ENCODE data around the gene CNPY1.

The CNPY1 gene

GRCh38 chr7:155466814-155467733, 79.3 kb downstream of the CNPY1 start:
- DNase-seq (ENCODE audit: low read depth, low spot score) = no peak

- DNase-seq (ENCODE audit: low read depth, low spot score) = no peak
Measured at GRCh38 chr7:155466142-155466813, 80.1 kb downstream of the CNPY1 start.

DNA sequence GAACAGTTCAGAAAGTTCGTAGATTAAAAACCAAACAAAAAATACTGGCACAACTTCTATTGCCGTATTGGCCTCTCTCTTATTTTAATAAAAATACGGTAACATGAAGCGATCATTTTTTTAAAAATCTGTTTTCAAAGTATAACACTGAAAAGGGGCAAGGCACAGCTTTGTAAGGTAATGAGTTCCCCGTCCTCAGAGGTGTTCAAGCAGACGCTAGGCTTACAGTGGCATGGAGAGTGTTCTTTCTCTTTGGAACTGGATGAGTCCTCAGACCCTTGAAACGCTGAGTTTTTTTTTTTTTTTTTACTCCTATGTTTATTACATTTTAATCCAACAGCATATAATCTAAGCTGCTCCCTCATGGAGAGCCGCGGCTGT, 80.6 kb downstream of the CNPY1 start:
- no peak for DNase-seq (ENCODE audit: low read depth, low spot score)

DNA sequence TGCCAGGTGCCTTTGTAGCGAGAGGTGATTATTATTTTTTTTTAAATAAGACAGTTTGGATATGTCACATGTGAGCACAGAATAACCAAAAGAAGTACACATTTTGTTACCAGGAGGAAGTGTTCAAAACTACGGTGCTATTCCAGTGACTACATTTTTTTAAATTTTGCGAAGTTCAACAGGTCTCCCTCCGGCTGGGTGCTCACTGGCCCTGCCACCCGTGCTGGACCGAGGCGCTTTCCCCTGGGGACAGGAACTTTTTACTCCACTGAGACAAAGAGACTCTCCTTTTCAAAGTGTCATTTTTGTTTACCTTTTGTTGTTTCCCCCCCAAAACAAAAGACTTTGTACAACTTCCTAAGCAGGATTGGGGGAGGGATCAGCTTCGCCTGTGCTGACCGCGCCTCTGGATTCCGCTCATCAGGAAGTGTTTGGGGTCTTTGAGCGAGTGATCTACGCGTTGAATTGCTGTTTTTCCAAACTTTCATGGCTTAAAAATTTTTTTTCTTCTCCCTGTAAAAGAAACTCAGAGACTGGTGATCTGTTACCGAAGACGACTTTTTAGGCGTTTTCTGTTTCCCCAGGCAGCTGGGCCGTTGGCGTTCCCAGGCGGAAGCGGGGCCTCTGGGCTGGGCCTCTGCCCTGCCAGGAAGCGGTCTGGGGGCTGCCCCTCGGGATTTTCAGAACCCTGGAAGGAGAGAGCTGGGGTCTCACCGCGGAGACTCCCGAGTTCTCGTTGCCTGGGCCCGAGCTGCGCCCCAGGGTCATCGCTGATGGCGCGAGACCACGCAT, 81.2 kb downstream of the CNPY1 start:
- no peak for DNase-seq (ENCODE audit: low read depth, low spot score)

GRCh38 chr7:155464183-155464582, 82.2 kb downstream of the CNPY1 start:
- DNase-seq (ENCODE audit: low read depth, low spot score) = no peak

DNA sequence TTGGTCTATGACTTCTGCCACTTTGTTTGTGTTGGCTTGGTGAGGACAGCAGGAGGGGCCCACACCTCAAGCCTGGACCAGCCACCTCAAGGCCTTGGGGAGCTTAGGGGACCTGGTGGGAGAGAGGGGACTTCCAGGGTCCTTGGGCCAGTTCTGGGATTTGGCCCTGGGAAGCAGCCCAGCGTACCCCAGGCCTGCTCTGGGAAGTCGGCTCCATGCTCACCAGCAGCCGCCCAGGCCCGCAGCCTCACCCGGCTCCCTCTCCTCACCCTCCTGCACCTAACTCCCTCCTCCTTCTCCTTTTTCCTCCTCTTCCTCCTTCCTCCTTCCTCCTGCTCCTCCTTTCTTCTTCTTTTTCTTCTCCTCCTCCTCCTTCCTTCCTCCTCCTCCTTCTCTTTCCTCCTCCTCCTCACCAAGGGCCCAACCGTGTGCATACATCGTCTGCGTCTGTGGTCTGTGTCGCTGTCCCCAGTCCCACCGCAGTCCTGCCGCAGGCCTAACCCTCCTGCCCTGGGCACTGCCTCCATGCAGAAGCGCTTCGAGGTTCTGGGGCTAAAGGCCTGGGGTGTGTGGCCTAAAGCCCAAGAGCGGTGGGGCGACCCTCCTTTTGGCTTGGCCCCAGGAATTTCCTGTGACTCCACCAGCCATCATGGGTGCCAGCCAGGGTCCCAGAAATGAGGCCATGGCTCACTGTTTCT, 83.1 kb downstream of the CNPY1 start:
- DNase-seq (ENCODE audit: low read depth, low spot score) = no peak

GRCh38 chr7:155462163-155462735, 84.1 kb downstream of the CNPY1 start:
- no peak for DNase-seq (ENCODE audit: low read depth, low spot score)

DNA sequence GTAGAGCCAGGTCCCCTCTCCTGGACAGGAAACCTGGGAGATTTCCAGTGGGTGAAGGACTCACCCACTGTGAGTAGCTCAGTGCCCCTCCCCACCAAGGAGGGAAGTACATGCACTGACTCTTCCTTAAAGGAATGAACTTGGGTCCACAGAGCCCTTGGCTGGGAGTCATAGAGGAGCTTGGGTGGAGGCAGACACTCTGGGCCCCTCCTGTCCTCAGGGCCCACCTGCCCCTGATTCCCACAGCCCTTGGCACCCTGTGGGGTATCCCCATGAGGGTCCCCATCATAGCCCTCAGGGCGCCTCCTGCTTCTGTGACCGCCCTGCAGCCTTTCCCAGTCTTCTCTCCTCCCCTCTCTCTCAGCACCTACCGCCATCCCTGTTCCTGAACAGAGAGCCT, 84.7 kb downstream of the CNPY1 start:
- no peak for DNase-seq (ENCODE audit: low read depth, low spot score)

DNA sequence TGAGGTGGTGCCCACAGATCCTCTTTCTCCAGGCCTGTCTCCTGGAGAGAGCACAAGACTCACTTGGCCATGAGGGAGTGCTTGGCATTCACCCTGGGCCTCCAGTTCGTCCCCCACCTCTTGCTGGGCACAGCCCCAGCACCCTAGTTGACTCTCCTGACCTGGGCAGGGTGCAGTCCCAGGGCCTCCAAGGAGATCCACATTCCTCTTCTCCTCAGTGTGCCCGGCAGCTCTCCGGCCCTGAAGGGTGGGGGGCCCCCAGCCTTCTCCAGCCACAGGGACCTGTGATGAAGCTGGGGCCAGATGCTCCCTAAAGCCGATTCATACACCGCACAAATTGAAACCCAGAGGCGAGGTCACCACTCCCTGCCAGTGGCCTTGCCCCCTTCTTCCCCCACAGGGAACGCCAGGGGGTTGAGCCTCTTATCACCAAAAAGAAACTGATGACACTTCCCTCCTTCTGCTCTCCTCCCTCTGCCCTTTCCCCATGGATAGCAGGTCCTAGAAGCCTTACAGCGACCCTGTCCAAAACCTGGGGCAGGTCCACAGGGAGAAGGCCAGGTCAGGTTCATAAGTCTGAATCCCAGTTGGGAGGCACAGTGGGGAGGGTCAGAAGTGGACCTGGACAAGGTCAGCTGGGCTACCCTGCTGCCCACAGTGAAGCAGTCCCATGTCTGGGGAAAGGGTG, 85.3 kb downstream of the CNPY1 start:
- no peak for DNase-seq (ENCODE audit: low read depth, low spot score)

- no peak for DNase-seq (ENCODE audit: low read depth, low spot score)
Measured at GRCh38 chr7:155459700-155460461, 86.5 kb downstream of the CNPY1 start.

GRCh38 chr7:155458878-155459699, 87.3 kb downstream of the CNPY1 start:
- no peak for DNase-seq (ENCODE audit: low read depth, low spot score)

- no peak for DNase-seq (ENCODE audit: low read depth, low spot score)
Measured at GRCh38 chr7:155458111-155458877, 88.1 kb downstream of the CNPY1 start, which contains the start of gene EN2. TSS of gene EN2 (plus strand) at chr7:155458129. CDS start at chr7:155458378, 249 bp downstream.

DNA sequence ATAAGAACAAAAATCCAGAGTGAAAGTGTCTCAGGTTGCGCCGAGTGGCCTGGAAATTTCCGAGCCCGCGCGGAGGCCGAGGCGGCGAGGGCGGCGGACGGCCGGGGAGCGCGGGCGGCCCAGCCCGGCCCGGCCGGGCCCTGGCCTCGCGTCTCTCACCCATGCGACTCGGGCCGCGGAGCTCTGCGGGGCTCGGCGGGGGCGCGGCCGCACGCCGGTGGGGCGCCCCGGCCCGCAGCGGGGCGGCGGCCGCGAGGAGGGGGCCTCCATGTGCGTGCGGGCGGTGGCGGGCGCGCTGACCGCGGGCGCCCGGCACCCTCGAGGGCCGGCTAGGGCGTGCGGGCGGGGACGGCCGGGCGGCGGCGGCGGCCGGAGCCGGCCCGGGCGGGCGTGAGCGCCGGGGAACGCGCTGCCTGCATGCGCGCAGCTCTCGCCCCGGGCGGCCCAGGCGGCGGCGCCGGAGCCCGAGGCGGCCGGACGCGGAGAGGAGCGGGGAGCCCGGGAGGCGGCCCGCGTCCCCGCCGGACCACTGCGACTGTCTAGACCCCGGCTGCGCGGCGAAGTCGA, 88.7 kb downstream of the CNPY1 start:
- no peak for DNase-seq (ENCODE audit: low read depth, low spot score)

GRCh38 chr7:155456738-155457543, 89.4 kb downstream of the CNPY1 start:
- DNase-seq (ENCODE audit: low read depth, low spot score) = no peak

- no peak for DNase-seq (ENCODE audit: low read depth, low spot score)
Measured at GRCh38 chr7:155455776-155456737, 90.3 kb downstream of the CNPY1 start.
